Measurements from ENCODE around the gene GRIK4. TPM values are rescaled to one million over a fixed set of nuclear protein-coding genes. Genes with fewer than 3 reads are reported as not detected.

The GRIK4 gene
- total RNA-seq, 3 donors from 2014 or later (not counting 1 experiment from before 2014, with no cell fraction given): 2.2 to 32.3 (median 21.9) TPM

DNA sequence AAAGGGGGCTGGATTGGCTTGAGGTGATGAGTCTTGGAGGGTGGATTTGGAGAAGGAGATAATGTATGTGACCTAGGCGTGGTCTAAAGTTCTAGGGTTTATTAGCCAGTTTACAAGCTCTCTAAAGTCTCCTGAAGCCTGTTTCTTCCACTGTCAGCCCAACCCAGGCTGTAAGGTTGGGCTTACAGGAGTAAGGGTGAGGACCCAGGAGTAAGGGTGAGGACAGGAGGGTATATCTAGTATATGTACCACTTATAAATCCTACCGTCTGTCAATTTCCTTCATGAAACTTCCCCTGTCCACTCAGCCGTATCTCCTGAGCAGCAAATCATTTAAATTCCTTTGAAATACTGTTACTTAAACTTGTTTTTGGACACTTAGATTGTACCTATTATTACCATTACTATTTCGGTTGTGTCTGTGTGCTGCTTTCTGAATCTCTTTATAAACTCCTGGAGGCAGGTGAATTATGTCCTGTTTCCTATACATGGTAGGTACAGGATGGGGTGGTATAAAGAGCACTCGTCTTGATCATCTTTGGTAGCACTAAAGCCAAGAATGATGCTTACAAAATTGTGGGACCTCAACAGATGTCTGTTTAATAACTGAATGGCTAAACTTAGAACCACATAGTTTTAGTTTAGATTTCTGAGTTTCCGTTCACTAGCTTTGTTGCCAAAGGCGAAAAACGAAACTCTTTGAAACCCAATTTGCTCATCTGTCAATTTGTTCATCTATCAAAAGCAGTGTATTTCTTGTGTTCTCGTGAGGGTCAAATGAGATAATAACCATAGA is 192.0 kb downstream of the GRIK4 start:
- Mint-ChIP-seq H3K4me1 (peaks cover 0 to 12% of the 10 kb centered on the region in 2 donors), H3K27ac (no peak overlapping the region), H3K27me3 (ENCODE audit: low read depth in 2 of 2) (no peaks in the 10 kb centered on the region), H3K9me3 (no peaks in the 10 kb centered on the region), H3K4me3 (no peak overlapping the region), H3K36me3 (no peaks in the 10 kb centered on the region)
- TF ChIP-seq, protein P1, sequence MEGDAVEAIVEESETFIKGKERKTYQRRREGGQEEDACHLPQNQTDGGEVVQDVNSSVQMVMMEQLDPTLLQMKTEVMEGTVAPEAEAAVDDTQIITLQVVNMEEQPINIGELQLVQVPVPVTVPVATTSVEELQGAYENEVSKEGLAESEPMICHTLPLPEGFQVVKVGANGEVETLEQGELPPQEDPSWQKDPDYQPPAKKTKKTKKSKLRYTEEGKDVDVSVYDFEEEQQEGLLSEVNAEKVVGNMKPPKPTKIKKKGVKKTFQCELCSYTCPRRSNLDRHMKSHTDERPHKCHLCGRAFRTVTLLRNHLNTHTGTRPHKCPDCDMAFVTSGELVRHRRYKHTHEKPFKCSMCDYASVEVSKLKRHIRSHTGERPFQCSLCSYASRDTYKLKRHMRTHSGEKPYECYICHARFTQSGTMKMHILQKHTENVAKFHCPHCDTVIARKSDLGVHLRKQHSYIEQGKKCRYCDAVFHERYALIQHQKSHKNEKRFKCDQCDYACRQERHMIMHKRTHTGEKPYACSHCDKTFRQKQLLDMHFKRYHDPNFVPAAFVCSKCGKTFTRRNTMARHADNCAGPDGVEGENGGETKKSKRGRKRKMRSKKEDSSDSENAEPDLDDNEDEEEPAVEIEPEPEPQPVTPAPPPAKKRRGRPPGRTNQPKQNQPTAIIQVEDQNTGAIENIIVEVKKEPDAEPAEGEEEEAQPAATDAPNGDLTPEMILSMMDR (IDR thresholded peaks at IDR 0.05): no peak
- Histone ChIP-seq H3K36me3 (ENCODE audit: control insufficient read depth, insufficient read depth, low read length) (no peaks in the 10 kb centered on the region), H3K4me1 (ENCODE audit: control insufficient read depth, insufficient read depth, low read length) (no peaks in the 10 kb centered on the region), H3K27me3 (ENCODE audit: control insufficient read depth, insufficient read depth, low read length) (no peaks in the 10 kb centered on the region), H3K9me3 (ENCODE audit: control insufficient read depth, insufficient read depth, low read length) (peaks cover 5% of the 10 kb centered on the region), H3K27ac (ENCODE audit: low read length) (no peak overlapping the region), H3K4me3 (ENCODE audit: low read length) (no peak overlapping the region)
- ATAC-seq: no peak
- DNase-seq: no peak
- intact Hi-C loops (cut with micrococcal nuclease): no loop called here
- WGBS (ENCODE audit: insufficient coverage): 86% methylated on average over 8 of the region's 9 CpGs

DNA sequence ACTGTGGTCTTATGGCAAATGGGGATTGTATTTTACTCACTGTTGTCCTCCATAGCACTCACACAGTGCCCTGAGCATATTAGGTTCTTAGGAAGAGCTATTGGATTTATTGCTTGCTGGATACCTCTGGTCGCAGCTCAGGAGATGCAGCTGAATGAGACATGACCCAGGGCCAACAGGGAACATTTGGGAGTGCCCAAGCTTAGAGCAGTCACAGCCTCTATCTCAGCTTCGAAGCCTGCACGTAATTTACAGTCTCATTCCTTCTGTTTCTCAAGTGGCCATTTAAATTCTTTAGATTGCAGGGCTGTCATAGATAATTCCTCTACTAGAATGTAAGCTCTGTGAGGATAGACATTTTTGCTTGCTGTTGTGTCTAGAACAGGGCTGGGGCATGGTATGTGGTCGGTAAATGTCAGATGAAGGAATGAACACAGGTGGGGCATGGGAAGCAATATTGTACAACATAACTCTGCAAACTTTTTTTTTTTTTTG is 192.8 kb downstream of the GRIK4 start:
- WGBS (ENCODE audit: insufficient coverage): 84% methylated on average over 4 of the region's 4 CpGs
- Mint-ChIP-seq H3K27ac (no peak overlapping the region), H3K4me1 (peaks cover 0 to 5% of the 10 kb centered on the region in 2 donors), H3K27me3 (ENCODE audit: low read depth in 2 of 2) (no peaks in the 10 kb centered on the region), H3K4me3 (no peak overlapping the region), H3K36me3 (no peaks in the 10 kb centered on the region), H3K9me3 (no peaks in the 10 kb centered on the region)
- Histone ChIP-seq H3K27ac (ENCODE audit: low read length) (no peak overlapping the region), H3K9me3 (ENCODE audit: control insufficient read depth, insufficient read depth, low read length) (peaks cover 5% of the 10 kb centered on the region), H3K4me3 (ENCODE audit: low read length) (no peak overlapping the region), H3K36me3 (ENCODE audit: control insufficient read depth, insufficient read depth, low read length) (no peaks in the 10 kb centered on the region), H3K27me3 (ENCODE audit: control insufficient read depth, insufficient read depth, low read length) (no peaks in the 10 kb centered on the region), H3K4me1 (ENCODE audit: control insufficient read depth, insufficient read depth, low read length) (no peaks in the 10 kb centered on the region)
- intact Hi-C loops (cut with micrococcal nuclease): no loop called here
- ATAC-seq (no peak), DNase-seq (no peak)
- TF ChIP-seq, protein P1 (IDR thresholded peaks at IDR 0.05): no peak

DNA sequence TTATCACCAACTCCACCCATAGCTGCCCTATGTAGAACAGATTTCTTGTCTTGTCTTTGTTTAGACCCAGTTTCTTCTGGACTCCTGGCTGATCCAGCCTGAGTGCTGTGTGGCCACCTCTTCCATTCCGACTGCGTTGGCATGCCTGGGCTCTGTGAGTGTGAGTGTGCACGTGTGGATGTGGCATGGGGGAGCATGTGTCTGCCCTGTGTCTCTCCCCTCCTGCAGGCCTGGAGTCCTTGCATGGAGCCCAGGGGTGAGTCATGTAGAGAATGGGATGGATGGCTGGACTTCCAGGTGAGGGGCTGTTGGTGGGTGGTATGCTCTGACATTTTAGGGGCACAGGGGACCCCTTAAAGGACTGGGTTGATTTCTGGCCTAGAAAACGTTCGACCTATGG is 194.7 kb downstream of the GRIK4 start:
- Mint-ChIP-seq H3K27ac (no peak overlapping the region), H3K27me3 (ENCODE audit: low read depth in 2 of 2) (no peaks in the 10 kb centered on the region), H3K9me3 (no peaks in the 10 kb centered on the region), H3K4me3 (no peak overlapping the region), H3K4me1 (no peaks in the 10 kb centered on the region), H3K36me3 (no peaks in the 10 kb centered on the region)
- intact Hi-C loops (cut with micrococcal nuclease): no loop called here
- peaks cover 5% of the 10 kb centered on the region for H3K9me3 ChIP-seq (ENCODE audit: control insufficient read depth, insufficient read depth, low read length)
- no peaks in the 10 kb centered on the region for H3K4me1 ChIP-seq (ENCODE audit: control insufficient read depth, insufficient read depth, low read length)
- no peak overlapping the region for H3K4me3 ChIP-seq (ENCODE audit: low read length)
- ATAC-seq (no peak), DNase-seq (no peak)
- no peak overlapping the region for H3K27ac ChIP-seq (ENCODE audit: low read length)
- WGBS (ENCODE audit: insufficient coverage): 84% methylated on average over 5 of the region's 5 CpGs
- TF ChIP-seq, protein P1 (IDR thresholded peaks at IDR 0.05): no peak
- no peaks in the 10 kb centered on the region for H3K27me3 ChIP-seq (ENCODE audit: control insufficient read depth, insufficient read depth, low read length)
- no peaks in the 10 kb centered on the region for H3K36me3 ChIP-seq (ENCODE audit: control insufficient read depth, insufficient read depth, low read length)

Data from natural killer cell (primary cell).